GM21786 (cell line): ENCODE results near the gene TRIM2.
"Not testable (repeated sequence)": the region's sequence is repeated elsewhere in the genome, so short reads cannot be mapped to it uniquely, and the experiment has no call there.

ENCODE experiments used
- ATAC-seq: cut with Tn5 transposase; IDR thresholded peaks from one replicate; pipeline ENCODE4 v1.9.1; 2021; ENCODE audit not compliant: unreplicated experiment

The TRIM2 gene

GRCh38 chr4:153186046-153186728 lies 18.1 kb upstream of the TRIM2 start:
- ATAC-seq, result no peak

GRCh38 chr4:153189016-153189801 lies 15.0 kb upstream of the TRIM2 start:
- no peak for ATAC-seq

- no peak for ATAC-seq
Observed at GRCh38 chr4:153191795-153192363, 12.4 kb upstream of the TRIM2 start.

GRCh38 chr4:153197301-153197700 lies 6.9 kb upstream of the TRIM2 start:
- ATAC-seq, result no peak

GRCh38 chr4:153198719-153199118 lies 5.5 kb upstream of the TRIM2 start:
- no peak for ATAC-seq

- not testable (repeated sequence) for ATAC-seq
Observed at GRCh38 chr4:153203746-153204145, 497 bp upstream of the TRIM2 start.

GRCh38 chr4:153204728-153205648 lies 745 bp downstream of the TRIM2 start:
- ATAC-seq, result peak; percentile 73

- ATAC-seq, result no peak
Observed at GRCh38 chr4:153205757-153206156, 1.5 kb downstream of the TRIM2 start.

GRCh38 chr4:153206534-153206933 lies 2.3 kb downstream of the TRIM2 start:
- no peak for ATAC-seq

GRCh38 chr4:153207027-153207426 lies 2.8 kb downstream of the TRIM2 start:
- ATAC-seq, result no peak

- ATAC-seq, result no peak
Observed at GRCh38 chr4:153207567-153207966, 3.3 kb downstream of the TRIM2 start.

- ATAC-seq, result no peak
Observed at GRCh38 chr4:153209410-153209809, 5.2 kb downstream of the TRIM2 start.

- no peak for ATAC-seq
Observed at GRCh38 chr4:153210727-153211126, 6.5 kb downstream of the TRIM2 start.

GRCh38 chr4:153211986-153212728 lies 7.9 kb downstream of the TRIM2 start:
- ATAC-seq, result no peak

- ATAC-seq, result no peak
Observed at GRCh38 chr4:153212736-153213135, 8.5 kb downstream of the TRIM2 start.

- ATAC-seq, result no peak
Observed at GRCh38 chr4:153215921-153216320, 11.7 kb downstream of the TRIM2 start.

GRCh38 chr4:153216546-153216945 lies 12.3 kb downstream of the TRIM2 start:
- no peak for ATAC-seq

- peak; percentile 51 for ATAC-seq
Observed at GRCh38 chr4:153217440-153217839, 13.2 kb downstream of the TRIM2 start.

GRCh38 chr4:153218961-153219360 lies 14.7 kb downstream of the TRIM2 start:
- no peak for ATAC-seq

- no peak for ATAC-seq
Observed at GRCh38 chr4:153220682-153221395, 16.6 kb downstream of the TRIM2 start.
